GM10248 (cell line): ENCODE results near the gene ACTL10.

Experiments used
- CTCF ChIA-PET: fragments of 300-600 bp; sonication (Branson Sonifier 250); formaldehyde crosslinking; extraction: SDS; loops from one replicate; lab custom pipeline; 2021; ENCODE audit warnings: antibody characterized with exemption; lab: Yijun Ruan, JAX
- POLR2A ChIA-PET: fragments of 350-650 bp; sonication (Branson Sonifier 250); formaldehyde crosslinking; extraction: SDS; loops from one replicate; lab custom pipeline; 2020; ENCODE audit warnings: antibody characterized with exemption; lab: Yijun Ruan, JAX
- DNase-seq: peaks from one replicate; pipeline ENCODE4 v3.0.0; 2012; ENCODE audit errors: extremely low spot score
- CTCF ChIP-seq: IDR thresholded peaks from 2 replicates; pipeline ENCODE4 v1.5.1; 2012; ENCODE audit warnings: mild to moderate bottlenecking, low read depth; ENCODE audit errors: extremely low read depth, missing control alignments, control extremely low read depth

Gene ACTL10

GRCh38 chr20:33669224-33669623 lies 2.5 kb downstream of the ACTL10 start:
- DNase-seq = no peak
- ChIA-PET CTCF (interaction anchor here (1.2 to 5.6 kb wide), 15 partner anchors 8 to 215 kb away, joined by 3 to 61 read pairs (median 7); no protein-coding TSS in a partner anchor), POLR2A (no interaction called here)
- no peak for TF ChIP-seq CTCF

GRCh38 chr20:33669873-33670640 lies 3.3 kb downstream of the ACTL10 start:
- CTCF ChIA-PET = interaction anchor here (1.1 to 5.6 kb wide), 6 partner anchors 11 to 212 kb away, joined by 4 to 61 read pairs (median 16); no protein-coding TSS in a partner anchor
- no peak for TF ChIP-seq CTCF
- POLR2A ChIA-PET = no interaction called here
- no peak for DNase-seq

DNA sequence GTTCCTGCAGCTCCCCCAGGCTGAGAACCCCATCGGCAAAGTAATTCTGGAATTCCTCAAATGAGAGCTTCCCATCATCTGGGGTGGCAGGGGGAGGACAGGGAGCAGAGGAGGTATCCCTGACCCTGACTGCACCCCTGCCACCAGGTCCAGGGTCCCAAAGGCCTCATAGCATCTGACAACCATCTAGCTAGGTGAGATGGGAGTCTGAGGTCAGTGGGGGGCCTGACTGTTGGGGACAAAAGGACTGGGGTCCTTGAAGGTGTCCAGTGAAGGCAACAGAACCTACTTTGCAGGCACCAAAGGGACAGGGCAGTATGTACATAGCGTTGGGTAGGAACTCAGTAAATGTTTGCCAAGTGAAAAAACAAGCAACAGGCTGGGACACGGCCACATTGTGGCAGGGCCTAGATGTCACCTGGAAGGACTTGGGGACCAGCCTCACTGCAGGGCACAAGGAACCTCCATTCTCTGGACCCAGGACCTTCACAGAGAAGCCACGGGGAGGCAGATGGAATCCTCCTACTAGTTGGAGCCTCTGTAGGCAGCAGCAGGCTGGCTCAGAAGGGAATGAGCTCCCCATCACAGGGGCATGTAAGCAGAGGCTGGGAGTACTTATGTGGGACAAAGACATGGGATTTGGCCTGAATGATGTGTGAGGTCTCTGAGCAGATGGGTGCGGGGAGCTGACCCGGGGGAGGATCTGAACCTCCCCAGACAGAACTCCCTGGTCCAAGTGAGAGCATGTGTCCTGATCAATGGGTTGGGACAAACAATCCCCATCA lies 4.2 kb downstream of the ACTL10 start:
- DNase-seq = no peak
- POLR2A ChIA-PET = no interaction called here
- TF ChIP-seq CTCF = no peak
- CTCF ChIA-PET = interaction anchor here (0.9 to 5.0 kb wide), 4 partner anchors 10 to 213 kb away, joined by 3 to 50 read pairs (median 6); no protein-coding TSS in a partner anchor

DNA sequence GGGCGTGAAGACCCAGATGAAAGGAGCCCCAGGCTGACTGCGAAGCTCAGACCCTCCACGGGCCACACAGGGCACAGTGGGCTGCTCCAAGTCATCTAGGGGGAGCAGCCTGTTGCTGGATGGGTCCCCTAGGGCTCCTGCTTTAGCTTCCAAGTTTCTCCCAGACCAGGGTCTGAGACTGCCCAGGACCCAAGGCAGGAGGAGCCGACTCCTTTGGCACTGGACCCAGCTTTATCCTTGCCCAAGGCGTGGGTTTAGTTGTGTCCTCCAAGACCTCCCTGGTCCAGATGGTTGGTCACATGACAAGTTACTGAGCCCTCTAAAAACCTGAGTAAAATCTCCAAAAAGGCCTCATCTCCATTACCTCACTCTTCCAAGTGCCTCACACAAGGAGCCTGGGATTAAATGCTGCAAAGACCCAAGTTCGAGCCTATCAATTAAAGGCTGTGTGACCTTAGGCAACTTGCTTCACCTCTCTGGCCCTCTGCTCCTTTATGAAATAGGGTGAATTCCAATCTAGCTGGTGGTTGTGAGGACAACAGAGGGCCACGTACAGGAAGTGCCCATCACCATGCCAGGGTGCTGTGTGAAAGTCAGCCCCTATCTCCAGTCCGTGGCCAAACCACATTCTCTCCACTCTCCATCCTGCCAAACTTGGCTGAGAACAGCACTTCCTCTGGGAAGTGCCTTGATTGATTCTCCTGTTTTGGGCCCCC lies 5.0 kb downstream of the ACTL10 start:
- ChIA-PET POLR2A (no interaction called here), CTCF (interaction anchor here (0.9 to 2.7 kb wide), 2 partner anchors 9 to 13 kb away, joined by 3 to 9 read pairs; no protein-coding TSS in a partner anchor)
- no peak for TF ChIP-seq CTCF
- no peak for DNase-seq

- no peak for TF ChIP-seq CTCF
- ChIA-PET POLR2A (no interaction called here), CTCF (interaction anchor here (2.7 kb wide), 1 partner anchor 9 kb away, joined by 9 read pairs; no protein-coding TSS in a partner anchor)
- DNase-seq = no peak
Observed at GRCh38 chr20:33672426-33673113, 5.8 kb downstream of the ACTL10 start.

DNA sequence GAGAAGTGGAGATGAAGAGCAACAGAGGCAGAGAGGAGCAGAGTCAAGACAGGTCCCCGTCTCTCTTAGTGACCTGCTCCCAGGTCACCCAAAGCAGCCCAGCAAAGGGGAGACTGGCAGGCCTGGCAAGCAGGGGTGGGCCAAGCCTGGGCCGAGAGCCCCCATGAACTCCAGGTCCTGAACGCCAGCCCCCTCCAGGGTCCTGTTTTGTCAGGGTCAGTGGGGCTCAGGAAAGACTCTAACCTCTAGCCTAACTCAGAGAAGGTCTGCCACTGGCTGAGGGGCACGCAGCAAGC lies 6.3 kb downstream of the ACTL10 start:
- no peak for DNase-seq
- ChIA-PET POLR2A (interaction anchor here (0.6 kb wide), 1 partner anchor 352 kb away, joined by 4 read pairs; no protein-coding TSS in a partner anchor), CTCF (no interaction called here)
- no peak for TF ChIP-seq CTCF
